ENCODE results near the gene JADE2. TPM values are rescaled to one million over a fixed set of nuclear protein-coding genes. Genes with fewer than 3 reads are reported as not detected.
A peak's percentile ranks its signal among the peaks of the same experiment; 100 is the strongest.

Gene JADE2
- total and polyA plus RNA-seq, 2 experiments from 2014 or later: 14.9 to 35.4 TPM

DNA sequence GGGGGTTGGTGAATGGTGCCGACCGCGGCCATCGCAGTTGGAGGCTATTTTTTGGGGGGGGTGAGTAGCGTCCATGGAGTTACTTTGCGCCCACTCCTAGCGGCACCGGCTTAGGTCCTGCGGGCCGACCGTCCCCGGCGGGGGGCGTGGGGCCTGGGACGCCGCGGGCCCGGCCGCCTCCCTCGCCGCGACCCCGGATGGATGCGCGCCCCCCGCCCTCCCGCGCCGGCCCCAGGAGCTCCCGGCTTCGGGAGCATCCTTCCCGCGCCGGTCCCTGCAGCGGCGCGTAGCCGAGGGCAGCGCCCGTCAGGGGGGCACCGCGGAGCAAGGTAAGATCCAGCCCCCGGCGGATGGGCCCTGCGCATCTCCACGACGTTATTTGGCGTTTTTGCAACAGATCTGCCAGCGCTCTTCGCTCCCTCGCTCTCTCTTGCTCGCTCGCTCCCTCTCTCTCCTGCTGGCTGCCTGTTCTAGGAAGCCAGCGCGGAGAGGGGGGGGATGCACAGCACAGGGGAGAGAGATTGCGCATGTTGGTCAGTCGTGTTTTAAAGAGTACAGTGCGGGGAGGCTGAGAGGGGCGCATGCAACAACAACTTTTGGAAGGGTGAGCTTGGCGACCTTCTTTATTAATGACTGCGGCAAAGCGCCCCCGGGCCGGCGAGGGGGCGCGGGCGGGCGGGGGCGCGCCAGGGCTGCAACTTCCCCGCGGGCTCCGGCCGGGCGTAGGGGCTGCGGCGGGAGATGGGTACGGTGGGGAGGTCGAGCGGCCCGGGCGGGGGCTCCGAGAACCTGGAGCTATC, 413 bp downstream of the JADE2 start:
- Histone ChIP-seq H3K79me2 (peaks cover 38% of the 10 kb centered on the region), H3K4me1 (ENCODE audit: insufficient read depth) (peaks cover 39% of the 10 kb centered on the region), H2AFZ (peak overlapping the region; percentile 86), H3K9me2 (replicated peaks; ENCODE audit: insufficient read depth) (no peaks in the 10 kb centered on the region), H4K20me1 (ENCODE audit: insufficient read depth, poor library complexity, severe bottlenecking) (peaks cover 25% of the 10 kb centered on the region), H3K27ac (peak overlapping the region; percentile 99), H3K36me3 (replicated peaks; ENCODE audit: insufficient read depth, low read depth) (no peaks in the 10 kb centered on the region), H3K27me3 (no peaks in the 10 kb centered on the region), H3K9me3 (ENCODE audit: low read depth) (no peaks in the 10 kb centered on the region), H3K4me2 (peak overlapping the region; percentile 94), H3K4me3 (peak overlapping the region; percentile 59)
- DNase-seq (ENCODE audit: low spot score): peak; percentile 89
- TF ChIP-seq EZH2 (IDR thresholded peaks at IDR 0.05; ENCODE audit: borderline replicate concordance) (no peak), EZH2phosphoT487 (IDR thresholded peaks at IDR 0.05; ENCODE audit: low read depth, severe bottlenecking, unreplicated experiment) (no peak), CTCF (IDR thresholded peaks at IDR 0.05; ENCODE audit: poor library complexity) (peak; percentile 13)
- under 1% methylated on average over 46 of the region's 84 CpGs for WGBS (ENCODE audit: low lambda C conversion rate, missing lambda C conversion rate)

DNA sequence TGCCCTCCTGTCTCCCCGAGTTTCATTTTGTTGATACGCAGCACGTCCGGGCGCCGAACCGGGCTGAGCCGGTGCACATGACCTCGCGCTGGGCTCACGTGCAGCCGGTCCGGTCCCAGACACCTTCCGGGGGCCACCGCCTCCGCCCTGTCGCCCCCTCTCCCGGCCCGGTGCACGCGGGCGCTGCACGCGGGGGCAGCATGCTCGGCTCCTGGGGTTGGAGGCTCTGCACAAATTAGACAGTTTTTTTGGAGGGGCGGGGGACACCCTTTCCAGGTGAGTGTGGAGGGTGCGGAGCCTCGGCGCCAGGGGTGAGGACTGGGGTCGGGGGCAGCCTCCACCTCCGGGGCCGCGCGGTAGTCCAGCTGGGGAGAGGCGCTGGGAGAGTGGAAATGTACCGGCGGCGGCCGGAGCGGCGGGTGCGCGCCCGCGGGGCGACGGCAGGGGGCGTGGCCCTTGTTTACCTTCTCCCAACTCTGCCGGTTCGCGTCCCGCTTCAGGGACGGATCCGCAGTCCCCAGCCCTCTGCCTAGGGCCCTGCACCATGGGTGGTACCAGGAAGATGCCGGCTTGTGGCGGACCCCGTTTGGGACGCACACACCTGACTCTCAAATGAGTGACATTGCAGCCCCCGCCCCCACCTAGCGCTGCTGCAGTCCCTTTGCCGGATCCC, 1.1 kb downstream of the JADE2 start:
- Histone ChIP-seq H3K27ac (peak overlapping the region; percentile 99), H3K27me3 (no peaks in the 10 kb centered on the region), H3K79me2 (peaks cover 45% of the 10 kb centered on the region), H3K4me3 (peak overlapping the region; percentile 59), H3K4me1 (ENCODE audit: insufficient read depth) (peaks cover 46% of the 10 kb centered on the region), H3K36me3 (replicated peaks; ENCODE audit: insufficient read depth, low read depth) (no peaks in the 10 kb centered on the region), H2AFZ (peak overlapping the region; percentile 86), H4K20me1 (ENCODE audit: insufficient read depth, poor library complexity, severe bottlenecking) (peaks cover 32% of the 10 kb centered on the region), H3K9me2 (replicated peaks; ENCODE audit: insufficient read depth) (no peaks in the 10 kb centered on the region), H3K9me3 (ENCODE audit: low read depth) (no peaks in the 10 kb centered on the region), H3K4me2 (peak overlapping the region; percentile 94)
- no peak for TF ChIP-seq EZH2phosphoT487 (IDR thresholded peaks at IDR 0.05; ENCODE audit: low read depth, severe bottlenecking, unreplicated experiment)
- TF ChIP-seq EZH2 (IDR thresholded peaks at IDR 0.05; ENCODE audit: borderline replicate concordance): no peak
- TF ChIP-seq CTCF (IDR thresholded peaks at IDR 0.05; ENCODE audit: poor library complexity): peak; percentile 32
- DNase-seq (ENCODE audit: low spot score): peak; percentile 90
- 2% methylated on average over 27 of the region's 61 CpGs for WGBS (ENCODE audit: low lambda C conversion rate, missing lambda C conversion rate)

DNA sequence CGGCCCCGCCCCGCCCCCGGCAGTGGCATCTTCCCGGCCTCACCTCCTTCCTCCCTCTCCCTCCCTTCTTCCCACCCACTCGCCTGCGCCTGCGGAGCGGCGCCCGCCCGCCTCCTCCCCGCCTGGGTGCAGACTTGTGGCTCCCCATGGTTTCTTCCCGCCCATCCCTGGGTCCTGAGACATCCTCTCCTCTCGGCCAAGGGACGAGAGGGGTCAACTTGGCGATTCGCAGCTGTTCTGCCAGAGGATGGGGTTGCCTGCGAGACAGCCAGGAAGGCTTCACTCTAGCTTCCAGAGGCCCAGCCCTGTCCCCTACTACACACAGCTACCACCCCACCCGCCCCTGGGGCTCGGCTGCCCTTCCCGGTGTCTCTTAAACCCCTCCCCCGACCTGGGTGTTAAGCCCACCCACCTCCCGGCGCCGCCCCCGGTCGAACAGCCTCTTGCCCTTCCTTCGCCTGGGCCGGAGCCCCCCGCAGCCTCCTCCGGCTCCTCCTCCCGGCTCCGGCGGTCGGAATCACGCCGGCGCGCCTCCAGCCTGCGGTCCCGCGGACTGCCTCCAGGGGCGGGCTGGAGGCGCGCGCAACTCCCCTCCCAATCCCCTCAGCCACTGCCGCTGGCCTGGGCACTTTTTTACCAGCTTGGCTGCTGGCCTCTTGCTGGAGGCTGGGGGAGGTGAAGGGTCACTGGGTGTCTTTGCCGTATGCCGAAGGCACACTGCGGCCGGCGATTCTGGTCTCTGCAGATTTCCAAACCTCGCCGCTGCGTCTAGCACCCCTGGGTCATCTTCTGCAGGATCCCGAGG, 1.9 kb downstream of the JADE2 start:
- DNase-seq (ENCODE audit: low spot score): peak; percentile 93
- H4K20me1 ChIP-seq (ENCODE audit: insufficient read depth, poor library complexity, severe bottlenecking): peaks cover 40% of the 10 kb centered on the region
- H2AFZ ChIP-seq: peak overlapping the region; percentile 86
- peaks cover 45% of the 10 kb centered on the region for H3K4me1 ChIP-seq (ENCODE audit: insufficient read depth)
- no peaks in the 10 kb centered on the region for H3K27me3 ChIP-seq
- peak overlapping the region; percentile 99 for H3K27ac ChIP-seq
- no peaks in the 10 kb centered on the region for H3K36me3 ChIP-seq (replicated peaks; ENCODE audit: insufficient read depth, low read depth)
- peak overlapping the region; percentile 94 for H3K4me2 ChIP-seq
- WGBS (ENCODE audit: low lambda C conversion rate, missing lambda C conversion rate): under 1% methylated on average over 31 of the region's 57 CpGs
- TF ChIP-seq EZH2 (IDR thresholded peaks at IDR 0.05; ENCODE audit: borderline replicate concordance) (no peak), CTCF (IDR thresholded peaks at IDR 0.05; ENCODE audit: poor library complexity) (peak; percentile 80)
- no peaks in the 10 kb centered on the region for H3K9me3 ChIP-seq (ENCODE audit: low read depth)
- H3K4me3 ChIP-seq: peak overlapping the region; percentile 59
- peaks cover 53% of the 10 kb centered on the region for H3K79me2 ChIP-seq
- no peaks in the 10 kb centered on the region for H3K9me2 ChIP-seq (replicated peaks; ENCODE audit: insufficient read depth)
